MM.1S (cell line): ENCODE measurements around the gene MACROD1.

Experiments used
- DNase-seq: peaks from one replicate; pipeline ENCODE4 v3.0.0-alpha.2; 2015
- H2AFZ ChIP-seq: fragments of 300-600 bp; sonication (generic); 2 replicates; pipeline ENCODE4 v1.6.0; 2016; ENCODE audit warnings: antibody characterized with exemption, low read length
- H3F3A ChIP-seq: fragments of 300-600 bp; sonication (generic); 2 replicates; pipeline ENCODE4 v1.6.1; 2016; ENCODE audit warnings: mild to moderate bottlenecking, antibody characterized with exemption, low read length, moderate library complexity, mixed read lengths; ENCODE audit not compliant: insufficient read depth
- H3K27ac ChIP-seq: fragments of 300-600 bp; sonication (generic); 2 replicates; pipeline ENCODE4 v1.5.1; 2016; ENCODE audit warnings: mild to moderate bottlenecking, low read length
- H3K27me3 ChIP-seq: fragments of 300-600 bp; sonication (generic); replicated peaks from 2 replicates; pipeline ENCODE4 v1.6.0; 2016; ENCODE audit warnings: low read length; ENCODE audit not compliant: insufficient read depth
- H3K36me3 ChIP-seq: fragments of 300-600 bp; sonication (generic); replicated peaks from 2 replicates; pipeline ENCODE4 v1.6.1; 2016; ENCODE audit warnings: mild to moderate bottlenecking, low read length, mixed read lengths; ENCODE audit not compliant: insufficient read depth
- H3K4me1 ChIP-seq: fragments of 300-600 bp; sonication (generic); 2 replicates; pipeline ENCODE4 v1.6.1; 2016; ENCODE audit warnings: low read length, mixed read lengths
- H3K4me2 ChIP-seq: fragments of 300-600 bp; sonication (generic); 2 replicates; pipeline ENCODE4 v1.6.0; 2016; ENCODE audit warnings: low read depth, low read length
- H3K4me3 ChIP-seq: fragments of 300-600 bp; sonication (generic); 2 replicates; pipeline ENCODE4 v1.5.1; 2016; ENCODE audit warnings: low read length, mixed read lengths
- H3K79me2 ChIP-seq: fragments of 300-600 bp; sonication (generic); 2 replicates; pipeline ENCODE4 v1.6.1; 2016; ENCODE audit warnings: mixed run types, low read length, mixed read lengths
- H3K9ac ChIP-seq: fragments of 300-600 bp; sonication (generic); 2 replicates; pipeline ENCODE4 v1.6.1; 2016; ENCODE audit warnings: low read length, mixed read lengths
- H3K9me2 ChIP-seq: fragments of 300-600 bp; sonication (generic); replicated peaks from 2 replicates; pipeline ENCODE4 v1.6.1; 2016; ENCODE audit warnings: mild to moderate bottlenecking, low read length, mixed read lengths; ENCODE audit not compliant: insufficient read depth
- H3K9me3 ChIP-seq: fragments of 300-600 bp; sonication (generic); replicated peaks from 2 replicates; pipeline ENCODE4 v1.6.1; 2016; ENCODE audit warnings: mild to moderate bottlenecking, low read length, mixed read lengths; ENCODE audit not compliant: insufficient read depth
- H4K20me1 ChIP-seq: fragments of 300-600 bp; sonication (generic); 2 replicates; pipeline ENCODE4 v1.6.1; 2016; ENCODE audit warnings: mild to moderate bottlenecking, low read length, moderate library complexity, mixed read lengths; ENCODE audit not compliant: insufficient read depth
- EZH2 ChIP-seq: fragments of 300-600 bp; sonication (generic); optimal IDR thresholded peaks from 2 replicates; pipeline ENCODE3; 2017; ENCODE audit warnings: low read depth, mild to moderate bottlenecking, antibody characterized with exemption, low read length, mixed read lengths
- EZH2phosphoT487 ChIP-seq: fragments of 300-600 bp; sonication (generic); IDR thresholded peaks from 2 replicates; pipeline ENCODE4 v1.6.1; 2018; ENCODE audit warnings: antibody characterized with exemption, low read length
- TF ChIP-seq, protein P1 (sequence below): fragments of 300-600 bp; sonication (generic); IDR thresholded peaks from 2 replicates; pipeline ENCODE4 v1.5.1; 2016; ENCODE audit warnings: antibody characterized with exemption, low read length, mixed read lengths

MACROD1 gene

DNA sequence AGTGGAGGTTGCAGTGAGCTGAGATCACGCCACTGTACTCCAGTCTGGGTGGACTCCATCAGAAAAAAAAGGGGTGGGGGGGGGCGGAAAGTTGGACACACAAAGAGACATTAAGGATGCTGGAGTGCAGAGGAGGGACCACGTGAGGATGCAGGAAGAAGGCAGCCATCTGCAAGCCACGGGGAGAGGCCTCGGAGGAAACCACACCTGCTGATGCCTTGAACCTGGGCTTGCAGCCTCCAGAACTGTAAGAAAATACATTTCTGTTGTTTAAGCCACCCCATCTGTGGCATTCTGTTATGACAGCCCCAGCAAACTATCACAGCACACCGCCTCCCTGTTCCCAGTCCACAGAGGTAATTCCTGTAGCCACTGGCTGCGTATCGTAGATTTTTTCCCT, 10.8 kb upstream of the MACROD1 start:
- Histone ChIP-seq H3K79me2 (0 out of 2 replicates have a peak, but pooled peaks cover 4% of the 10 kb centered on the region), H3K4me3 (no peak overlapping the region), H3K4me2 (no peak overlapping the region), H3K27ac (no peak overlapping the region), H3K27me3 (no peaks in the 10 kb centered on the region), H3F3A (peaks cover 6% of the 10 kb centered on the region; the same call in 1 of the 2 replicates), H3K9ac (no peak overlapping the region), H4K20me1 (no peaks in the 10 kb centered on the region), H3K36me3 (no peaks in the 10 kb centered on the region), H3K9me3 (no peaks in the 10 kb centered on the region), H3K4me1 (peaks cover 14% of the 10 kb centered on the region), H2AFZ (no peak overlapping the region), H3K9me2 (no peaks in the 10 kb centered on the region)
- TF ChIP-seq, protein P1, sequence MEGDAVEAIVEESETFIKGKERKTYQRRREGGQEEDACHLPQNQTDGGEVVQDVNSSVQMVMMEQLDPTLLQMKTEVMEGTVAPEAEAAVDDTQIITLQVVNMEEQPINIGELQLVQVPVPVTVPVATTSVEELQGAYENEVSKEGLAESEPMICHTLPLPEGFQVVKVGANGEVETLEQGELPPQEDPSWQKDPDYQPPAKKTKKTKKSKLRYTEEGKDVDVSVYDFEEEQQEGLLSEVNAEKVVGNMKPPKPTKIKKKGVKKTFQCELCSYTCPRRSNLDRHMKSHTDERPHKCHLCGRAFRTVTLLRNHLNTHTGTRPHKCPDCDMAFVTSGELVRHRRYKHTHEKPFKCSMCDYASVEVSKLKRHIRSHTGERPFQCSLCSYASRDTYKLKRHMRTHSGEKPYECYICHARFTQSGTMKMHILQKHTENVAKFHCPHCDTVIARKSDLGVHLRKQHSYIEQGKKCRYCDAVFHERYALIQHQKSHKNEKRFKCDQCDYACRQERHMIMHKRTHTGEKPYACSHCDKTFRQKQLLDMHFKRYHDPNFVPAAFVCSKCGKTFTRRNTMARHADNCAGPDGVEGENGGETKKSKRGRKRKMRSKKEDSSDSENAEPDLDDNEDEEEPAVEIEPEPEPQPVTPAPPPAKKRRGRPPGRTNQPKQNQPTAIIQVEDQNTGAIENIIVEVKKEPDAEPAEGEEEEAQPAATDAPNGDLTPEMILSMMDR, result no peak
- TF ChIP-seq EZH2 (no peak), EZH2phosphoT487 (no peak)
- no peak for DNase-seq

DNA sequence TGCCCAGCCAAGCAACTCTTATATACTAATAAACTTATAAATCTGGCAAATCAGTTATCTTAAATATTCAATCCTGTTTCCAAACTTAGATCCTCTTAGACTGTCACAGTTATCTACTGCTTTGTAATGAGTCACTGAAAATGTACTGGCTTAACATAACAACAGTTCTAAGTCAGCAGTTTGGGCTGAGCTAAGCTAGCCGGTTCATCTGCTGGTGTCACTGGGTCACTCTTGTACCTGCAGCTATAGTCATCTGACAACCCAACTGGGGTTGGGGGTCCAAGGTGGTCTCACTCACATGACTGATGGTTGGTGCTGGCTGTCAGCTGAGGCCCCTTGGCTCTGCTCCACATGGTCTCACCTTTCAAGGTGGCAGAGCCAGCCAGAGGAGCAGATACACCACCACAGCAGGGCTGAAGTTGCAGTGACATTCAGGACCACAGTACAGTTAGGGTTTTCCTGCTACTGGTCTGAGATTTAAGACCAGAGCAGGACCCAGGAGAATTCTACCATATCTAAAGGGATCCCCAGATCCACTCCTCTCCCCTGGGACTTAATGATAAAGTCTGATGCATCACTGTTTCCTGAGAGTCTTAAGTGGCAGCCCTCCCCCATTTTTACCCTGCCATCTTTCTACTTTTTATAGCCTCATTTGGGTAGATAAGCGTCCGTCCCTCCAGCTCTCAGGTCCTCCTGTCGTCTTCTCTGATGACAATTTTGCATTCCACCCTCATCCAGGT, 7.9 kb upstream of the MACROD1 start:
- H3K36me3 ChIP-seq, result no peaks in the 10 kb centered on the region
- no peak for DNase-seq
- peaks cover 8% of the 10 kb centered on the region for H3K4me1 ChIP-seq
- no peaks in the 10 kb centered on the region for H3K79me2 ChIP-seq
- H2AFZ ChIP-seq, result no peak overlapping the region
- H3K27ac ChIP-seq, result no peak overlapping the region
- no peaks in the 10 kb centered on the region for H3K27me3 ChIP-seq
- no peak overlapping the region for H3K4me3 ChIP-seq
- H3K4me2 ChIP-seq, result no peak overlapping the region
- no peaks in the 10 kb centered on the region for H3F3A ChIP-seq
- no peak overlapping the region for H3K9ac ChIP-seq
- H4K20me1 ChIP-seq, result no peaks in the 10 kb centered on the region
- H3K9me3 ChIP-seq, result no peaks in the 10 kb centered on the region
- TF ChIP-seq EZH2phosphoT487 (no peak), EZH2 (no peak)
- TF ChIP-seq, protein P1, result no peak
- H3K9me2 ChIP-seq, result no peaks in the 10 kb centered on the region

DNA sequence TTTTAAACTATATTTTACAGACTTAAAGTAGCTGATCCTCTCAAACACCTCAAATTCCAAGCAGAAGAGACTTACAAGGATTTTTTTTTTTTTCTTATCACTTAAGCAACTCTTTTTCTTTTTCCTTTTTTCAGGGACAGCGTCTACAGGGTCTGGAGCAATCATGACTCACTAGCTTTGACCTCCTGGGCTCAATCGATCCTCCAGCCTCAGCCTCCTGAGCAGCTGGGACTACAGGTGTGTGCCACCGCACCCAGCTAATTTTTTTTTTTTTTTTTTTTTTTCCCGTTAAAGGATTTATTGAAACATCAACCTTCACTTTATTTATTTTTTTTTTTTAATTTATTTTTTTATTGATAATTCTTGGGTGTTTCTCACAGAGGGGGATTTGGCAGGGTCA, 4.5 kb upstream of the MACROD1 start:
- no peaks in the 10 kb centered on the region for H4K20me1 ChIP-seq
- DNase-seq, result no peak
- no peak overlapping the region for H3K9ac ChIP-seq
- TF ChIP-seq EZH2phosphoT487, result no peak
- no peak for TF ChIP-seq EZH2
- TF ChIP-seq, protein P1, result no peak
- peaks cover 2% of the 10 kb centered on the region for H3K79me2 ChIP-seq
- no peak overlapping the region for H3K4me2 ChIP-seq
- peaks cover 4% of the 10 kb centered on the region for H3F3A ChIP-seq
- H3K27ac ChIP-seq, result no peak overlapping the region
- H2AFZ ChIP-seq, result no peak overlapping the region
- no peak overlapping the region for H3K4me3 ChIP-seq
- H3K27me3 ChIP-seq, result no peaks in the 10 kb centered on the region
- H3K9me2 ChIP-seq, result no peaks in the 10 kb centered on the region
- H3K36me3 ChIP-seq, result no peaks in the 10 kb centered on the region
- H3K9me3 ChIP-seq, result no peaks in the 10 kb centered on the region
- H3K4me1 ChIP-seq, result 0 out of 2 replicates have a peak, but pooled peaks cover 4% of the 10 kb centered on the region
